NCI-H1048 (cell line): Measurements from ENCODE around the gene EHD2.
"Not testable (repeated sequence)": the region's sequence is repeated elsewhere in the genome, so short reads cannot be mapped to it uniquely, and the experiment has no call there.

Experiments
- DNase-seq: peaks from one replicate; lab custom pipeline; 2025; lab: John Stamatoyannopoulos, UW

The EHD2 gene

DNA sequence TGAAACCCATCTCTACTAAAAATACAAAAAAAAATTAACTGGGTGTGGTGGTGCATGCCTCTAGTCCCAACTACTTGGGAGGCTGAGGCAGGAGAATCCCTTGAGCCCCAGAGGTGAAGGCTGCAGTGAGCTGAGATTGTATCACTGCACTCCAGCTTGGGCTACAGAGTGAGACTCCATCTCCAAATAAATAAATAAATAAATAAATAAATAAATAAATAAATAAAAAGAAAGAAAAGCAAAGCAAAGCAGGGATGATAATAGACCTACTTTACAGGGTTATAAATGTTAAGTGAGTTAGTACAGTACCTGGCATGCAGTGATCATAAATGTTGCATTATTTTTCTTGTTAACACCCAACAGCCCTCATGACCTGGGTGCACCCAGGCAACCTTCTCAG lies 1.6 kb downstream of the EHD2 start:
- DNase-seq = not testable (repeated sequence)

DNA sequence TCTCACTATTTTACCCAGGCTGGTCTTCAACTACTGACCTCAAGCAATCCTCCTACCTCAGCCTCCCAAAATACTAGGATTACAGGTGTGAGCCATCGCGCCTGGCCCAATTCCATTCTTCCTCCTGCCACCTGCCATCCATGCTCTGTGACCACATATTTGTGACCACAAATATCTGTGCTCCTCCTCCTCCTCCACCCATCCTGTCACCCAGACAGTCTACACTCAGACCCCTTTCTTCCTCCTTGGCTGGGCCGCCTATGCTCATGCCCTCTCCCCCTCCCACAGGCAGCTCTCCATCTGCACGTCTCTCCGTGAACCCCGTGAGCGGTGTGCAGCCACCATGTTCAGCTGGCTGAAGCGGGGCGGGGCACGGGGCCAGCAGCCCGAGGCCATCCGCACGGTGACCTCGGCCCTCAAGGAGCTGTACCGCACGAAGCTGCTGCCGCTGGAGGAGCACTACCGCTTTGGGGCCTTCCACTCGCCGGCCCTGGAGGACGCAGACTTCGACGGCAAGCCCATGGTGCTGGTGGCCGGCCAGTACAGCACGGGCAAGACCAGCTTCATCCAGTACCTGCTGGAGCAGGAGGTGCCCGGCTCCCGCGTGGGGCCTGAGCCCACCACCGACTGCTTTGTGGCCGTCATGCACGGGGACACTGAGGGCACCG lies 3.2 kb downstream of the EHD2 start:
- DNase-seq = no peak

DNA sequence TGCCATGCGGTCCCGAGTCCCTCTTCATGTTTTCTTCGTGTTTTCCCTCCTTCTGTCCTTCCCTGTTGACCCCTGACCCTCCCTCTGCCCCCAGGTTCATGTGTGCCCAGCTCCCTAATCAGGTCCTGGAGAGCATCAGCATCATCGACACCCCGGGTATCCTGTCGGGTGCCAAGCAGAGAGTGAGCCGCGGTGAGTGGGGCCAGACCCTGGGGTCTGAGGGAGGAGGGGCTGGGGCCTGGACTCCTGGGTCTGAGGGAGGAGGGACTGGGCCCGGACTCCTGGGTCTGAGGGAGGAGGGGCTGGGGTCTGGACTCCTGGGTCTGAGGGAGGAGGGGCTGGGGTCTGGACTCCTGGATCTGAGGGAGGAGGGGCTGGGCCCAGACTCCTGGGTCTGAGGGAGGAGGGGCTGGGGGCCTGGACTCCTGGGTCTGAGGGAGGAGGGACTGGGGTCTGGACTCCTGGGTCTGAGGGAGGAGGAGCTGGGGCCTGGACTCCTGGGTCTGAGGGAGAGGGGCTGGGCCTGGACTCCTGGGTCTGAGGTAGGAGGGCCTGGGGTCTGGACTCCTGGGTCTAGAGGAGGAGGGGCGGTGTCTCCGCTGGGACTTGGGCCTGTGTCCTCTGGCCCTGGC lies 5.3 kb downstream of the EHD2 start:
- not testable (repeated sequence) for DNase-seq

DNA sequence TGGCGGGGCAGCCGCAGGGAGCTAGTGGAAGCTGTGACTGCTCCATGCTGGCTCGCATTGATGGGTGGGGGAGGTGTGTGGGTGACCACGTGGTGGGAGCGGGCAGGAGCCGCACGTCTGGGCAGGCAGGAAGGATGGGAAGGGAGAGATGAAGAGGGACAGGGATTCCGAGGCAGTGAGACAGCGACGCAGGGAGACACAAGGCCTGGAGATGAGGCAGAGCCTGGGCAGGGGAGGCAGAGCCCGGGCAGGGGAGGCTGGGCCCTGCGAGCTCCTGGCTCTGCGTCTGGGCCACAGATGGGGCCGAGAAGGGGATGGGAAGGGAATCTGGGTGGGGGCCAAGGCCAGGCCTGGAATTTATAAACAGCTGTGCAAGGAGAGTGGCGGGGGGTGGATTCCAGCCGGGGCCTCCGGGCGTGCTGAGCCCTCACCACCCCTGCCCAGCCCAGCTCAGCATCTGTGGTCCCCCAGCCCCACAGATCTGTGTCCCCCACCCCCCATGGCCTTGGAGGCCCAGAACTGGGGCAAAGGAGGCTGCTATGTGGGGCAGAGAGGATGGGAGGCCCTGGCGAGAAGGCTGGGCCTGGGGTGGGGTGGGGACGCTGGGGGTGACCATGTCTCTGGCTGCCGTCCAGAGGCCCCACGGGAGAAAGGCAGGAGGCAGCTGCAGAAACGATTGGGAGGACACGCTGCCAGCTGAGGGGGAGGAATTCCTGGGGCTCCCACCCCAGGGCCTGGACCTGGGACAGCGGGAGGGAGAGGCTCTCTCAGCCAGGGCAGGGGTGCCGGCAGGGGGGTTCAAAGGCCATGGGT lies 6.0 kb downstream of the EHD2 start:
- no peak for DNase-seq

DNA sequence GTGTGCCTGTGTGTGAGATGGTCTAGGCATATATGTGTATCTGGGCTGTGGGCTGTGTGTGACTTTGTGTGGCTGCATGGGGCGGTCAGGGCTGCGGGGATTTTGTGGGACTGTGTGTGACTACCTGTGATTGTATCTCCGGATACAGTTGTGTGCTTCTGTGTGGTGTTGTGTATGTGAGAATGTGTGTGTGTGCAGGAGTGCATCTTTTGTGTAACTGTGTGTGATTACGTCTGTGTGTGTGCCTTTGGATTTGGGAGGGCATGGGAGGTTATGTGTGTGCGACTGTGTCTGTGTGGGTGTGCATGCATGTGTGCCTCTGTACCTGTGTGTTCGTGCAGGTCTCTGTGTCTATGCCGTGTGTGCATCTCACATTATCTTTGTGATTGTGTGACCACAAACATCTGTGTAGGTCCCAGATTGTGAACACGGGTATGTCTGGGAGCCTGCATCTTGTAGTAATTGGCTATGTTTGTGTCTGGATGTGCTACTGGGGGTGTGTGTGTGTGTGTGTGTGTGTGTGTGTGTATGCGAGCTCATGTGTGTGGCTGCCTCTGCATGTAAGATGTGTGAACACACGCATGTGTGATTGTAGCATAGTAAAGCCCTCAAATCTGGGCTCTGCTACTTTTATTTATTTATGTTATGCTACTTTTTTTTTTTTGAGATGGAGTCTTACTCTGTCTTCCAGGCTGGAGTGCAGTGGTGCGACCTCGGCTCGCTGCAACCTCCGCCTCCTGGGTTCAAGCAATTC lies 7.6 kb downstream of the EHD2 start:
- no peak for DNase-seq

DNA sequence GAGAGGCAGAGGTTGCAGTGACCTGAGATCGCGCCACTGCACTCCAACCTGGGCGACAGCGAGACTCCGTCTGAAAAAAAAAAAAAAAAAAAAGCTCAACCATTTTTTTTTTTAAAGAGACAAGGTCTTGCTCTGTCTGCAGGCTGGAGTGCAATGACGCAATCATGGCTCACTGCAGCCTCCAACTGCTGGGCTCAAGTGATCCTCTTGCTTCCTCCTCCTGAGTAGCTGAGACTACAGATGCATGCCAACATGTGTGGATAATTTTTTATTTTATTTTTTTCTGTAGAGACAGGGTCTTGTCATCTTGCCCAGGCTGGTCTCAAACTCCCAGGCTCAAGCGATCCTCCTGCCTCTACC lies 10.3 kb downstream of the EHD2 start:
- no peak for DNase-seq

DNA sequence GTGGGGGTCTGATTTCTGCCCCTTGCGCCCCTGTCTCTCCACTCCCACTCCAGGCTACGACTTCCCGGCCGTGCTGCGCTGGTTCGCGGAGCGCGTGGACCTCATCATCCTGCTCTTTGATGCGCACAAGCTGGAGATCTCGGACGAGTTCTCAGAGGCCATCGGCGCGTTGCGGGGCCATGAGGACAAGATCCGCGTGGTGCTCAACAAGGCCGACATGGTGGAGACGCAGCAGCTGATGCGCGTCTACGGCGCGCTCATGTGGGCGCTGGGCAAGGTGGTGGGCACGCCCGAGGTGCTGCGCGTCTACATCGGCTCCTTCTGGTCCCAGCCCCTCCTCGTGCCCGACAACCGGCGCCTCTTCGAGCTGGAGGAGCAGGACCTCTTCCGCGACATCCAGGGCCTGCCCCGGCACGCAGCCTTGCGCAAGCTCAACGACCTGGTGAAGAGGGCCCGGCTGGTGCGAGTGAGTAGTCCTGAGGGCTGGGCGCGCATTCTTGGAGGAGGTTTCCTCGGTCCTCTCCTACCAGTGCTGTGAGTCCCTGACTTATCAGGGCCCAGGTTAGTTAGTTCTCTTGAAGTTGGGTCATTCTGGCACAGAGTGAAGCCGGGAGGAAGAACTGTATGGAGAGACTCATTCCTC lies 12.7 kb downstream of the EHD2 start:
- DNase-seq = no peak

DNA sequence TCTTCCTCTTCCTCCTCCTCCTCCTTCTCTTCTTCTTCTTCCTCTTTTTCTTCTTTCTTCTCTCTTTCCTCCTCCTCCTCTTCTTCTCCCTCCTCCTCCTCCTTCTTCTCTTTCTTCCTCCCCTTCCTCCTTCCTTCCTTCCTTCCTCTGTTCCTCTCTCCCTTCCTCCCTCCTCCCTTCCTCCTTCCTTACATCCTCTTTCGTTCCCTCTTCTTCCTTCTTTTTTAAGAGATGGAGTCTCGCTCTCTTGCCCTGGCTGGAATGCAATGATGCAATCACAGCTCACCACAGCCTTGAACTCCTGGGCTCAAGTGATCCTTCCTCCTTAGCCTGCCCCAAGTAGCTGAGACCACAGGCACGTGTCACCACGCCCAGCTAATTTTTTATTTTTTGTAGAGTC lies 13.2 kb downstream of the EHD2 start:
- DNase-seq = no peak

DNA sequence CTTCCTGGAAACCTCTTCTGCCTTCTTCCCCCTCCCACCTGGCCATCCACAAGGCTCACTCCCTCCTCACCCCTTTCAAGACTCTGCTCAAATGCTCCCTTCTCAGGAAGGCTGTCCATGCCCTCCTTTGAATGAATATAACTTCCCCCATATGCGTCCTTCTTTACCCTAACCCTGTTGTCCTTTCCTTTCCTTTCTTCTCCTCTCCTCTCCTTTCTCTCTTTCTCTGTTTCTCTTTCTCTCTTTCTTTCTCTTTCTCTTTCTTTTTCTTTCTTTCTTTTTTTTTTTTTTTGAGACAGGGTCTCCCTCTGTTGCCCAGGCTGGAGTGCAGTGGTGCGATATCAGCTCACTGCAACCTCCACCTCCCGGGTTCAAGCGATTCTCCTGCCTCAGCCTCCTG lies 15.1 kb downstream of the EHD2 start:
- DNase-seq = not testable (repeated sequence)

DNA sequence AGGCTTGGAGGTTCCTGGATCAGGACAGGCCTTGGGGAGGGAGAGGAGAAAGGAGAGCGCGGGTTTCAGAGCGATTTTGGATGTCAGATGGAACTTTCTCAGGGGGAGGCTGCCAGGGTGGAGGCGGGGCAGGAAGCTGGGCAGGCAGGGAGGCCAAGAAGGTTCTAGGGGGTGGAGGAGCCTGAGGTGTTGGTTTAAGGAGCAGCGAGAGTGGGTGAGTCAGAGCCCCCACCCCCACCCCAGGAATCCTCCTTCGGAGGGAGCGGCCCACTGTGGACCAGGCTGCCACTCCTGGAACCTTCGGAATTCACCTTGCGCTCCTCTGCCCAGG lies 16.2 kb downstream of the EHD2 start:
- no peak for DNase-seq

DNA sequence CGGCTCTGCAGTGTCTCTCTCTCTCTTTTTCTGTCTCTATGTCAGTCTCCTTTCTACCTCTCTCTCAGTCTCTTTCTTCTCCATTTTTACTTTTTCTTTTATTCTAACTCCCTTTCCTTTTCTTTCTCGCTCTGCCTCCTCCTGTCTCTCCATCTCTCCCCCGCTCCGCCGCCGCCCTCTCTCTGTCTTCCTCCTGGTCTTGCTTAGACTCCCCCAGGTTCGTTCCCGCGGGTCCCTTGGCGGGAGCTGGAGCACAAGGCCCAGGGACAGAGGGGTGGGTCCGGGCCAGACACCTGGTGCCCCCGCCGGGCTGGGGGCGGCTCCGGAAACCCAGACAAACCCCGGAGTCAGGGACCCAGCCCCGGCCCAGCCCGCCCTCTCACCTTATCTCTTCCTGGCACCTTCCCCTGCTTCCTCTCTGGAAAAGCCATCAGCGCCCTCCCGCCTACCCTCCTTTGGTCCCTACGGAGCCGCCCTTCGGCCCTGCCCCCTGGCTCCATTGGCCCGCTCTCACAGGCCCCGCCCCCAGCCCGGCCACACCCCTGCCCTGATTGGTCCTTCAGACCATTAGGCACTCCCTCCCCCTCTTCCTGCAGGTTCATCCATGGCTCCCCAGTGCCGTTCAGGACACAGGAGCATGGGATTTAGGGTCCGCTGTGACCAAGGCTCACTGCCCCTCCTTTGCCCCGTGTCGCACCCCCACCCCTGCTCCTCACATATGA lies 16.7 kb downstream of the EHD2 start:
- peak; percentile 66 for DNase-seq

DNA sequence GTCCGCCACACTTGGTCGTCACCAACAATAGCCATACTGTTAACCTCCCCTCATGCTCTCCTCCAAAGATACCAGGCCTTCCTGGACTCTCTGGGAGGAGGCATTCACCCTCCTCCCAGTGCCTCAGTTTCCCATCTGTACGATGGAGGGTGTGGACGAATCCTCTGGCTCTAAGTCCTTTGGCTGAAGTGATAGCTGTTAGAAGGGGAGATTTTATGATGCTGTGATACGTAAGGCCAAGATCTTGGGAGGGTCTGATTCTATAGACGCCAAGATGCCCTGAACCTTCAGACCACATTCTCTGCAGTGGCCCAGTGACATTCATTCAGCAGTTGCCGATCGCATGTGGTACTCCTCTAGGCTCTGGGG lies 17.3 kb downstream of the EHD2 start:
- DNase-seq = no peak

DNA sequence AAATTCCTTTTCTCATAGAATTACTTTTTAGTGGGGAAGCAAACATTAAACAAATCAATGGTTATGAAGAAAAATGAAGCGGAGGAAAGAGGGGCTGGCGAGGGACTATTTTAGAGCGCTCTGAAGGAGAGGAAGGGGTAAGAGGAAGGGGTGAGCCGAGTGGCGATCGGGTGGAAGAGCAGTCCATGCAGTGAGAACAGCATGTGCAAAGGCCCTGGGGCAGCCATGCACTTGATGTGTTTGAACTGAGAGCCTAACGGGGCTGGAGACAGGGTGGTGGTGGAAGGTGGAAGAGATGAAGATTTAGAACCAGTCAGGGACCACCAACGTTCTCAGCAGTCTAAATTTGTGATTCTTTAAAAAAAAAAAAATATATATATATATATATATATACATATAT lies 17.7 kb downstream of the EHD2 start:
- DNase-seq = no peak

DNA sequence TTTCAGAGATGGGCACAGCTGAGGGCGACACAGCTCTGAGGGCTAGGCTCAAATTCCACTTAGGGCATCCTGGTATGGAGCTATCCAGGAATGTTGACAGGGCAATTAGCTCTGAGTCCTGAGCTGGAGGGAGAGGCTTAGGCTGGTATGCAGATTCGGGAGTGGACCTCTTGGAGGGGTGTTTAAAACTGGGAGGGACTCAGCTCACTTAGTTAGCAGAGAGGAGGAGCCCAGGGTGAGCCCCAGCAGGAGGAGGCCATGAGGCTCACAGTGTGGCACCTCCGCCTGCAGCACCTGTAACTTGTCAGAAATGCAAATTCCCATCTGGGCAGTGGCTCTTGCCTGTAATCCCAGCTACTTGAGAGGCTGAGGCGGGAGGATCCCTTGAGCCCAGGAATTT lies 21.9 kb downstream of the EHD2 start:
- no peak for DNase-seq

DNA sequence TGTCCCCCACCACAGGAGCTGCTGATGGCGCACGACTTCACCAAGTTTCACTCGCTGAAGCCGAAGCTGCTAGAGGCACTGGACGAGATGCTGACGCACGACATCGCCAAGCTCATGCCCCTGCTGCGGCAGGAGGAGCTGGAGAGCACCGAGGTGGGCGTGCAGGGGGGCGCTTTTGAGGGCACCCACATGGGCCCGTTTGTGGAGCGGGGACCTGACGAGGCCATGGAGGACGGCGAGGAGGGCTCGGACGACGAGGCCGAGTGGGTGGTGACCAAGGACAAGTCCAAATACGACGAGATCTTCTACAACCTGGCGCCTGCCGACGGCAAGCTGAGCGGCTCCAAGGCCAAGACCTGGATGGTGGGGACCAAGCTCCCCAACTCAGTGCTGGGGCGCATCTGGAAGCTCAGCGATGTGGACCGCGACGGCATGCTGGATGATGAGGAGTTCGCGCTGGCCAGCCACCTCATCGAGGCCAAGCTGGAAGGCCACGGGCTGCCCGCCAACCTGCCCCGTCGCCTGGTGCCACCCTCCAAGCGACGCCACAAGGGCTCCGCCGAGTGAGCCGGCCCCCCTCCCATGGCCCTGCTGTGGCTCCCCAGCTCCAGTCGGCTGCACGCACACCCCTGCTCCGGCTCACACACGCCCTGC lies 27.8 kb downstream of the EHD2 start:
- no peak for DNase-seq

DNA sequence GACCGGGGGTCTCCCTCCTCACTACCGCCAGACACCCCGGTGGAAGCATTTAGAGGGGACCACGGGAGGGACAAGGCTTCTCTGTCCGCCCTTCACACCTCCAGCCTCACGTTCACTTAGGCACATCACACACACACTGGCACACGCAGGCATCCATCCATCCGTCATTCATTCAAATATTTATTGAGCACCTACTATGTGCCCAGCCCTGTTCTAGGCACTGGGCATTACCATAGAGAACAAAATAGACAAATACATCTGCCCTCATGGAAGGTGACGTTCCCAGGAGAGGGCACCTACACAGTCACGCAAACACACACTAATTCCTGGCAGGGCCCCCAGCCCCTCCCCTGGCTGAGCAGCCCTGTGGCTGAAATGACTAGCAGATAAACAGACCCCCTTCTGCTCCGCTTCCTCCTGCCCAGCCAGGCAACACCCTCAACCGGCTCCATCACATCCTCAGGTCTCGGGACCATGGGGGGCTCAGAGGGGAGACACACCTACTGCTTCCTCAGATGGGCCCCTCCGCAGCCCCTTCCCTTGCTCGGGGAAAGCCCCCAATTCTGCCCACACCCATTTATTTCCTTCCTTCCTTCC lies 28.4 kb downstream of the EHD2 start:
- no peak for DNase-seq

DNA sequence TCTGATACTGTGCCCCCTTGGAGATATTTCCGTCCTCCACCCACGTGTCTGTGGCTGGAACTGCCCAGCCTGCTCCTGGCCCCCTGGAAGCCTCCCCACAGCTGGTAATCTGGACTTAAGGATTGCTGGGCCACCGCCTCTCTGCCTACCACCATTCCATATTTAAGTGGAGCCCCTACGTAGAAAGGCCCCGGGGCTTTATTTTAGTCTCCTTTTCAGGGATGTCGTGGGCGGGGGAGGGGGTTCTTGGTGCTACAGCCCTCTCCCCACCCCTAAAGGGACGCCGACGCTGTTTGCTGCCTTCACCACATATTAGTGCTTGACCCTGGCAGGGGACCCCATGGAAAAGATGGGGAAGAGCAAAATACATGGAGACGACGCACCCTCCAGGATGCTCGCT lies 29.4 kb downstream of the EHD2 start:
- DNase-seq = no peak

DNA sequence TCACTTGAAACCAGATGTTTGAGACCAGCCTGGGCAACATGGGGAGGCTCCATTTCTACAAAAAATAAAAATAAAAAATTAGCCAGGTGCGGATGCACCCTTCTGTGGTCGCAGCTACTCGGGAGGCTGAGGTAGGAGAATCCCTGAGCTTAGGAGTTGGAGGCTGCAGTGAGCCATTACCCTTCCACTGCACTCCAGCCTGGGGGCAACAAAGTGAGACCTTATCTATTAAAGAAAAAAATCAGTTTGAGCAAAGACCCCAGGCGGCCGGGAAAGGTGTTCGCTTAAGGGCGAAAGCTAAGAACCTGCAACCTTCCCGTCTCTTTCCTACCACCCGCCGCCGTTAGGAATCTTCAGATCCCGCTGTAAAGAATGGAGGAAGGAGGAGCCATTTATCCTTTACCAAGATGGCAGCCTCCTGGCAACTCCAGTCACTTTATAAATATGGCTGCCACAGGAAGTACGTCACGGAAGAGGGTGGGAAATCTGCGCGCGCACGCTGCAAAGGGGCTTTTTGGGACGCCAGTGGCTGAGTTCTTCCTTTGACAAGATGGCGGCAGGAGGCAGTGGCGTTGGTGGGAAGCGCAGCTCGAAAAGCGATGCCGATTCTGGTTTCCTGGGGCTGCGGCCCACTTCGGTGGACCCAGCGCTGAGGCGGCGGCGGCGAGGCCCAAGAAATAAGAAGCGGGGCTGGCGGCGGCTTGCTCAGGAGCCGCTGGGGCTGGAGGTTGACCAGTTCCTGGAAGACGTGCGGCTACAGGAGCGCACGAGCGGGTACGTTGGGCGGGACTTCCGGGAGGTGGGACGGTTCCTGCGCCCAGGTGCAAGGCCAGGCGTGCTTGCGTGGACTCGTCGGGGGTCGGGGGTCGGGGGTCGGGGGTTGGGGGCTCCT lies 32.0 kb downstream of the EHD2 start, which contains the start of gene NOP53:
NOP53 (plus strand) TSS at position 537 of the 892 bp plus-strand sequence; CDS start at position 551, 14 bp downstream.
- DNase-seq = peak; percentile 86

DNA sequence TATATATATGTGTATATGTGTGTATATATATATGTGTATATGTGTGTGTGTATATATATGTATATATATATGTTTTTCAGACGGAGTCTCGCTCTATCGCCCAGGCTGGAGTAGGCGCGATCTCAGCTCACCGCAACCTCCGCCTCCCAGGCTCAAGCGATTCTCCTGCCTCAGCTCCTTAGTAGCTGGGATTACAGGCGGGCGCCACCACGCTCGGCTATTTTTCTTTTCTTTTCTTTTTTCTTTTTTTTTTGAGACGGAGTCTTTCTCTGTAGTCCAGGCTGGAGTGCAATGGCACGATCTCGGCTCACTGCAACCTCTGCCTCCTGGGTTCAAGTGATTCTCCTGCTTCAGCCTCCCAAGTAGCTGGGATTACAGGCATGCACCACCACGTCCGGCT lies 32.9 kb downstream of the EHD2 start:
- DNase-seq = not testable (repeated sequence)

DNA sequence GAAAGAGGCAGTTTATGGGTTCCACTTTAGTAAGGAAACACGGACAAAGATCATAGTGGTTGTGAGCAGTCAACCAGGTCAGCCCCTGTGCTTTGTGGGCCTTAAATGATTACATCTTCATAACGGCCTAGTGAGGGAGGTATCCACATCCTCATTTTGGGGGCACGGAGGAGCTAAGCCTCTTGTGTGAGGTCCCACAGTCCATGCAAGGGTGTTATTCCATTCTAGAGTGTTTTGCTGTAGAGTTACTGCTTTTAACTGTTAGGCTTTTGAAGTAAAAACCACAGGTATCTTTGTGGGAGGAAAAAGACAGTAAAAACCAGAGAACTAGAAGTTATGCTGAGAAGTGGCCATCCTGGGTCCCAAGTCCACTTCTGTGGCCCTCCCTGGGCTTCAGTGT lies 36.1 kb downstream of the EHD2 start:
- DNase-seq = no peak
